Activated T-helper 1 cell treated with anti-CD3 and anti-CD28 coated beads, Interleukin-2, amount 50 U/mL, for 16 hours (primary cell): ENCODE data around the gene MSL3.

Source experiments
- DNase-seq, 2 donors: peaks; one replicate each; pipeline ENCODE4 v3.0.0-alpha.2; 2020; ENCODE audit warnings: low read depth in 1 of 2, low spot score in 1 of 2

The MSL3 gene

GRCh38 chrX:11758400-11759171 is 549 bp downstream of the MSL3 start:
- peak; percentile 69 to 82 for DNase-seq

GRCh38 chrX:11759172-11759460 is 1.1 kb downstream of the MSL3 start:
- no peak for DNase-seq

- DNase-seq, result peak; percentile 30 to 60
Measured at GRCh38 chrX:11759461-11760311, 1.6 kb downstream of the MSL3 start.

- DNase-seq, result no peak
Measured at GRCh38 chrX:11760958-11761357, 2.9 kb downstream of the MSL3 start.

- DNase-seq, result no peak
Measured at GRCh38 chrX:11764602-11765067, 6.6 kb downstream of the MSL3 start.

- no peak for DNase-seq
Measured at GRCh38 chrX:11765449-11765848, 7.4 kb downstream of the MSL3 start.

GRCh38 chrX:11766487-11766886 is 8.4 kb downstream of the MSL3 start:
- no peak for DNase-seq

GRCh38 chrX:11768039-11768438 is 10.0 kb downstream of the MSL3 start:
- DNase-seq, result no peak

- peak in 1 of 2 donors; percentile 42 for DNase-seq
Measured at GRCh38 chrX:11770320-11770719, 12.3 kb downstream of the MSL3 start.

GRCh38 chrX:11778230-11778629 is 20.2 kb downstream of the MSL3 start:
- no peak for DNase-seq

GRCh38 chrX:11781133-11781532 is 23.1 kb downstream of the MSL3 start:
- no peak for DNase-seq

- no peak for DNase-seq
Measured at GRCh38 chrX:11781734-11782370, 23.8 kb downstream of the MSL3 start.

- no peak for DNase-seq
Measured at GRCh38 chrX:11784543-11784942, 26.5 kb downstream of the MSL3 start.

GRCh38 chrX:11786862-11787261 is 28.8 kb downstream of the MSL3 start:
- DNase-seq, result no peak

- DNase-seq, result peak; percentile 41 to 54
Measured at GRCh38 chrX:11787564-11787963, 29.5 kb downstream of the MSL3 start.

- DNase-seq, result no peak
Measured at GRCh38 chrX:11789809-11790208, 31.8 kb downstream of the MSL3 start.

GRCh38 chrX:11791090-11791489 is 33.1 kb downstream of the MSL3 start:
- no peak for DNase-seq

GRCh38 chrX:11791537-11791936 is 33.5 kb downstream of the MSL3 start:
- no peak for DNase-seq

GRCh38 chrX:11792461-11793421 is 34.7 kb downstream of the MSL3 start:
- DNase-seq, result peak; percentile 4 to 29

- no peak for DNase-seq
Measured at GRCh38 chrX:11793734-11794133, 35.7 kb downstream of the MSL3 start.

- no peak for DNase-seq
Measured at GRCh38 chrX:11813341-11813740, 55.3 kb downstream of the MSL3 start.
